HepG2 (cell line): ENCODE results near the gene SMIM29. TPM values are rescaled to one million over a fixed set of nuclear protein-coding genes. Genes with fewer than 3 reads are reported as not detected.

ENCODE experiments used
- ARNTL ChIP-seq: sonication (generic); formaldehyde crosslinking; IDR thresholded peaks from 2 replicates; pipeline ENCODE4 v1.4.0; 2020; ENCODE audit warnings: mild to moderate bottlenecking, missing genetic modification reagents
- ATF1 ChIP-seq: IDR thresholded peaks from 2 replicates; pipeline ENCODE4 v1.6.1; 2016; ENCODE audit warnings: mild to moderate bottlenecking, control low read depth
- CHD2 ChIP-seq: IDR thresholded peaks from 2 replicates; pipeline ENCODE4 v1.6.1; 2011; ENCODE audit warnings: low read depth, low read length, improper control_type of control experiment
- GZF1 ChIP-seq: sonication (generic); formaldehyde crosslinking; IDR thresholded peaks from 2 replicates; pipeline ENCODE4 v1.5.1; 2020; ENCODE audit warnings: mild to moderate bottlenecking, missing genetic modification reagents
- HNRNPUL1 ChIP-seq: fragments of 200-400 bp; formaldehyde crosslinking; IDR thresholded peaks from 2 replicates; pipeline ENCODE4 v1.6.1; 2017; ENCODE audit warnings: low read depth, mild to moderate bottlenecking, low read length, moderate library complexity
- MYNN ChIP-seq: sonication (generic); formaldehyde crosslinking; IDR thresholded peaks from 2 replicates; pipeline ENCODE4 v1.4.0; 2020; ENCODE audit warnings: mild to moderate bottlenecking, low read depth, missing genetic modification reagents
- NR3C1 ChIP-seq: sonication (generic); formaldehyde crosslinking; IDR thresholded peaks from 2 replicates; pipeline ENCODE4 v1.4.0; 2020; ENCODE audit warnings: missing genetic modification reagents
- PITX1 ChIP-seq: sonication (generic); formaldehyde crosslinking; IDR thresholded peaks from 2 replicates; pipeline ENCODE4 v1.5.1; 2020; ENCODE audit warnings: mild to moderate bottlenecking, missing genetic modification reagents
- RBAK ChIP-seq: sonication (generic); formaldehyde crosslinking; IDR thresholded peaks from 2 replicates; pipeline ENCODE4 v1.5.1; 2020; ENCODE audit warnings: mild to moderate bottlenecking, missing genetic modification reagents
- RNF2 ChIP-seq: fragments of 450-650 bp; conservative IDR thresholded peaks from 2 replicates; pipeline ENCODE4 v1.6.1; 2016; ENCODE audit warnings: low read depth
- STAT5B ChIP-seq: sonication (generic); formaldehyde crosslinking; IDR thresholded peaks from 2 replicates; pipeline ENCODE4 v1.4.0; 2020; ENCODE audit warnings: missing genetic modification reagents
- ZBTB7B ChIP-seq: sonication (generic); formaldehyde crosslinking; IDR thresholded peaks from 2 replicates; pipeline ENCODE4 v1.4.0; 2020; ENCODE audit warnings: missing genetic modification reagents
- ZC3H13 ChIP-seq: sonication (generic); formaldehyde crosslinking; IDR thresholded peaks from 2 replicates; pipeline ENCODE4 v1.8.1; 2023; ENCODE audit warnings: mild to moderate bottlenecking, missing genetic modification reagents, moderate library complexity
- ZFP82 ChIP-seq: sonication (generic); formaldehyde crosslinking; IDR thresholded peaks from 2 replicates; pipeline ENCODE4 v1.5.1; 2020; ENCODE audit warnings: mild to moderate bottlenecking, missing genetic modification reagents, borderline replicate concordance
- ZNF256 ChIP-seq: sonication (generic); formaldehyde crosslinking; conservative IDR thresholded peaks from 2 replicates; pipeline ENCODE4 v1.4.0; 2020; ENCODE audit warnings: missing genetic modification reagents
- ZNF382 ChIP-seq: sonication (generic); formaldehyde crosslinking; IDR thresholded peaks from 2 replicates; pipeline ENCODE4 v1.5.0; 2020; ENCODE audit warnings: missing genetic modification reagents, mild to moderate bottlenecking, borderline replicate concordance
- ZNF383 ChIP-seq: sonication (generic); formaldehyde crosslinking; IDR thresholded peaks from 2 replicates; pipeline ENCODE4 v1.4.0; 2020; ENCODE audit warnings: missing genetic modification reagents, mild to moderate bottlenecking, borderline replicate concordance
- ZNF747 ChIP-seq: sonication (generic); formaldehyde crosslinking; IDR thresholded peaks from 2 replicates; pipeline ENCODE4 v1.8.1; 2023; ENCODE audit warnings: missing genetic modification reagents, mild to moderate bottlenecking, borderline replicate concordance
- polyA plus RNA-seq, 8 experiments: library from polyadenylated mRNA; depleted of rRNA in 3 of 8; stranded (reverse) in 7 of 8; unstranded in 1 of 8; fragments of >200 nt; fragmentation: Illumina TruSeq in 4 of 8; extraction: Trizol in 4 of 8; gene quantifications; 2 replicates each; pipeline versions ENCODE4 v1.2.1 to v1.2.3, GENCODE V29; 2011 to 2016; ENCODE audit warnings: low read depth in 4 of 8, missing spikeins in 1 of 8, mixed read lengths in 1 of 8; ENCODE audit not compliant: insufficient read depth in 1 of 8
- total RNA-seq, 5 experiments: library from RNA; depleted of rRNA; stranded (reverse); fragments of >200 nt; fragmentation: Illumina TruSeq; extraction: Trizol; gene quantifications; 2 replicates each; pipeline ENCODE4 v1.2.3, GENCODE V29; 2016; ENCODE audit warnings: low read depth in 1 of 5
- TF ChIP-seq, protein P1 (sequence below): IDR thresholded peaks from 2 replicates; pipeline ENCODE4 v1.6.1; 2012; ENCODE audit warnings: low read depth, low read length, improper control_type of control experiment
- TF ChIP-seq, protein P2 (sequence below): sonication (generic); formaldehyde crosslinking; IDR thresholded peaks from 2 replicates; pipeline ENCODE4 v1.4.0; 2020; ENCODE audit warnings: missing genetic modification reagents, borderline replicate concordance
- TF ChIP-seq, protein P3 (sequence below): sonication (generic); formaldehyde crosslinking; IDR thresholded peaks from 2 replicates; pipeline ENCODE4 v1.4.0; 2020; ENCODE audit warnings: missing genetic modification reagents
- TF ChIP-seq, protein P4 (sequence below): sonication (generic); formaldehyde crosslinking; IDR thresholded peaks from 2 replicates; pipeline ENCODE4 v1.4.0; 2020; ENCODE audit warnings: missing genetic modification reagents

Gene SMIM29
- total and polyA plus RNA-seq, 2 of the 13 experiments (the other 11 are each of a cell fraction or from before 2014, with no cell fraction given): 8.8 to 15.3 TPM

DNA sequence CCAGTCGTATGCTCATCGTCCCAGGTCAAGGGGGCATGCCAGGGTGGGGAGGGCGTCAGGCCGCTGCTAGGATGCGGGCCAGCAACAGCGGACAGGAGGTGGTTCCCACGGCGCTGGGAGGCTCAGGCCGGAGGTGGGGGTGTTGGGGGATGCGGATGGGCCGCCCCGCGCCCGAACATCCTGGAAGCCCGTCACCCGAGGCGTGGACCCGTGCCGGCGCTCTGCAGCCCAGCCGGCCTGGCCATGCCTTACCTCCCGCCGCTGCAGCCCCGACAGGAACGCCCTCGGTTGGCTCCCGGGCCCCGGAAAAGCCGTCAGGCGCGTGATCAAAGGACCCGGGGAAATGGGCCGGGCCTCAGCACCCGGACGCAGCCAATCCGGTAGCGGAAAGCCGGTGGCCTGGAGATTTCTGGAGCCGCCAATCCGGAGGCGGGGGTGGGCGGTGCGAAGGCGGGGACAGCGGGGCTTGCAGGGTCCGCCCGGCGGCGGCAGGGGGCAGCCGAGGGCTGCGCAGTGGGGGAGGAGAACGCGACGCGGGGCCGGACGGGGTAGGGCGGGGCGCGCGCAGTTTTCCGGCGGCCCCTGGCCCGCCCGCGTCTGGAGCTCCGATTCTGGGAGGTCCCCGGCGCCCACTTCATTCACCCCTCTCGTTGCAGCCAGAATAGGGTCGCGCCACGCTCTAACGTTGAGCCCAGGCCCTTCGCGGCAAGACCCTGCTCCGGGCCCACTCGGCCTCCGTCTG is at the start of gene SMIM29 (continued):
- TF ChIP-seq ZC3H13 (CRISPR knock-in tag): peak; percentile 59; the same call in 1 of the 2 replicates
- TF ChIP-seq ZFP82 (CRISPR knock-in tag): peak; percentile 97
- TF ChIP-seq CHD2: no peak; the same call in 1 of the 2 replicates
- TF ChIP-seq, protein P1, sequence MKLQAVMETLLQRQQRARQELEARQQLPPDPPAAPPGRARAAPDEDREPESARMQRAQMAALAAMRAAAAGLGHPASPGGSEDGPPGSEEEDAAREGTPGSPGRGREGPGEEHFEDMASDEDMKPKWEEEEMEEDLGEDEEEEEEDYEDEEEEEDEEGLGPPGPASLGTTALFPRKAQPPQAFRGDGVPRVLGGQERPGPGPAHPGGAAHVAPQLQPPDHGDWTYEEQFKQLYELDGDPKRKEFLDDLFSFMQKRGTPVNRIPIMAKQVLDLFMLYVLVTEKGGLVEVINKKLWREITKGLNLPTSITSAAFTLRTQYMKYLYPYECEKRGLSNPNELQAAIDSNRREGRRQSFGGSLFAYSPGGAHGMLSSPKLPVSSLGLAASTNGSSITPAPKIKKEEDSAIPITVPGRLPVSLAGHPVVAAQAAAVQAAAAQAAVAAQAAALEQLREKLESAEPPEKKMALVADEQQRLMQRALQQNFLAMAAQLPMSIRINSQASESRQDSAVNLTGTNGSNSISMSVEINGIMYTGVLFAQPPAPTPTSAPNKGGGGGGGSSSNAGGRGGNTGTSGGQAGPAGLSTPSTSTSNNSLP: no peak
- no peak for TF ChIP-seq ZNF382 (CRISPR knock-in tag)
- TF ChIP-seq ARNTL (CRISPR knock-in tag): peak; percentile 83; the same call in 1 of the 2 replicates
- TF ChIP-seq ZNF256 (CRISPR knock-in tag): peak; percentile 51; the same call in 1 of the 2 replicates
- peak; percentile 74; the same call in 1 of the 2 replicates for TF ChIP-seq HNRNPUL1
- TF ChIP-seq, protein P2, sequence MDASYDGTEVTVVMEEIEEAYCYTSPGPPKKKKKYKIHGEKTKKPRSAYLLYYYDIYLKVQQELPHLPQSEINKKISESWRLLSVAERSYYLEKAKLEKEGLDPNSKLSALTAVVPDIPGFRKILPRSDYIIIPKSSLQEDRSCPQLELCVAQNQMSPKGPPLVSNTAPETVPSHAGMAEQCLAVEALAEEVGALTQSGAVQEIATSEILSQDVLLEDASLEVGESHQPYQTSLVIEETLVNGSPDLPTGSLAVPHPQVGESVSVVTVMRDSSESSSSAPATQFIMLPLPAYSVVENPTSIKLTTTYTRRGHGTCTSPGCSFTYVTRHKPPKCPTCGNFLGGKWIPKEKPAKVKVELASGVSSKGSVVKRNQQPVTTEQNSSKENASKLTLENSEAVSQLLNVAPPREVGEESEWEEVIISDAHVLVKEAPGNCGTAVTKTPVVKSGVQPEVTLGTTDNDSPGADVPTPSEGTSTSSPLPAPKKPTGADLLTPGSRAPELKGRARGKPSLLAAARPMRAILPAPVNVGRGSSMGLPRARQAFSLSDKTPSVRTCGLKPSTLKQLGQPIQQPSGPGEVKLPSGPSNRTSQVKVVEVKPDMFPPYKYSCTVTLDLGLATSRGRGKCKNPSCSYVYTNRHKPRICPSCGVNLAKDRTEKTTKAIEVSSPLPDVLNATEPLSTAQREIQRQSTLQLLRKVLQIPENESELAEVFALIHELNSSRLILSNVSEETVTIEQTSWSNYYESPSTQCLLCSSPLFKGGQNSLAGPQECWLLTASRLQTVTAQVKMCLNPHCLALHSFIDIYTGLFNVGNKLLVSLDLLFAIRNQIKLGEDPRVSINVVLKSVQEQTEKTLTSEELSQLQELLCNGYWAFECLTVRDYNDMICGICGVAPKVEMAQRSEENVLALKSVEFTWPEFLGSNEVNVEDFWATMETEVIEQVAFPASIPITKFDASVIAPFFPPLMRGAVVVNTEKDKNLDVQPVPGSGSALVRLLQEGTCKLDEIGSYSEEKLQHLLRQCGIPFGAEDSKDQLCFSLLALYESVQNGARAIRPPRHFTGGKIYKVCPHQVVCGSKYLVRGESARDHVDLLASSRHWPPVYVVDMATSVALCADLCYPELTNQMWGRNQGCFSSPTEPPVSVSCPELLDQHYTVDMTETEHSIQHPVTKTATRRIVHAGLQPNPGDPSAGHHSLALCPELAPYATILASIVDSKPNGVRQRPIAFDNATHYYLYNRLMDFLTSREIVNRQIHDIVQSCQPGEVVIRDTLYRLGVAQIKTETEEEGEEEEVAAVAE (CRISPR knock-in tag): 0 out of 2 replicates have a peak, but pooled peaks have one; percentile 65
- TF ChIP-seq ZNF383 (CRISPR knock-in tag): no peak
- TF ChIP-seq, protein P3, sequence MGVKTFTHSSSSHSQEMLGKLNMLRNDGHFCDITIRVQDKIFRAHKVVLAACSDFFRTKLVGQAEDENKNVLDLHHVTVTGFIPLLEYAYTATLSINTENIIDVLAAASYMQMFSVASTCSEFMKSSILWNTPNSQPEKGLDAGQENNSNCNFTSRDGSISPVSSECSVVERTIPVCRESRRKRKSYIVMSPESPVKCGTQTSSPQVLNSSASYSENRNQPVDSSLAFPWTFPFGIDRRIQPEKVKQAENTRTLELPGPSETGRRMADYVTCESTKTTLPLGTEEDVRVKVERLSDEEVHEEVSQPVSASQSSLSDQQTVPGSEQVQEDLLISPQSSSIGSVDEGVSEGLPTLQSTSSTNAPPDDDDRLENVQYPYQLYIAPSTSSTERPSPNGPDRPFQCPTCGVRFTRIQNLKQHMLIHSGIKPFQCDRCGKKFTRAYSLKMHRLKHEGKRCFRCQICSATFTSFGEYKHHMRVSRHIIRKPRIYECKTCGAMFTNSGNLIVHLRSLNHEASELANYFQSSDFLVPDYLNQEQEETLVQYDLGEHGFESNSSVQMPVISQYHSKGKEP (CRISPR knock-in tag): no peak
- TF ChIP-seq ATF1 (CRISPR knock-in tag): no peak
- TF ChIP-seq STAT5B (CRISPR knock-in tag): no peak
- TF ChIP-seq, protein P4, sequence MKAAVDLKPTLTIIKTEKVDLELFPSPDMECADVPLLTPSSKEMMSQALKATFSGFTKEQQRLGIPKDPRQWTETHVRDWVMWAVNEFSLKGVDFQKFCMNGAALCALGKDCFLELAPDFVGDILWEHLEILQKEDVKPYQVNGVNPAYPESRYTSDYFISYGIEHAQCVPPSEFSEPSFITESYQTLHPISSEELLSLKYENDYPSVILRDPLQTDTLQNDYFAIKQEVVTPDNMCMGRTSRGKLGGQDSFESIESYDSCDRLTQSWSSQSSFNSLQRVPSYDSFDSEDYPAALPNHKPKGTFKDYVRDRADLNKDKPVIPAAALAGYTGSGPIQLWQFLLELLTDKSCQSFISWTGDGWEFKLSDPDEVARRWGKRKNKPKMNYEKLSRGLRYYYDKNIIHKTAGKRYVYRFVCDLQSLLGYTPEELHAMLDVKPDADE (CRISPR knock-in tag): no peak
- peak; percentile 88 for TF ChIP-seq ZBTB7B (CRISPR knock-in tag)
- peak; percentile 19; the same call in 1 of the 2 replicates for TF ChIP-seq PITX1
- TF ChIP-seq MYNN: 0 out of 2 replicates have a peak, but pooled peaks have one; percentile 41
- no peak for TF ChIP-seq RBAK (CRISPR knock-in tag)
- no peak for TF ChIP-seq GZF1 (CRISPR knock-in tag)
- TF ChIP-seq RNF2: 0 out of 2 replicates have a peak, but pooled peaks have one; percentile 35
- no peak for TF ChIP-seq NR3C1 (CRISPR knock-in tag)
- no peak for TF ChIP-seq ZNF747 (CRISPR knock-in tag)
